ENCODE results near the gene INPP4B.

Gene INPP4B

DNA sequence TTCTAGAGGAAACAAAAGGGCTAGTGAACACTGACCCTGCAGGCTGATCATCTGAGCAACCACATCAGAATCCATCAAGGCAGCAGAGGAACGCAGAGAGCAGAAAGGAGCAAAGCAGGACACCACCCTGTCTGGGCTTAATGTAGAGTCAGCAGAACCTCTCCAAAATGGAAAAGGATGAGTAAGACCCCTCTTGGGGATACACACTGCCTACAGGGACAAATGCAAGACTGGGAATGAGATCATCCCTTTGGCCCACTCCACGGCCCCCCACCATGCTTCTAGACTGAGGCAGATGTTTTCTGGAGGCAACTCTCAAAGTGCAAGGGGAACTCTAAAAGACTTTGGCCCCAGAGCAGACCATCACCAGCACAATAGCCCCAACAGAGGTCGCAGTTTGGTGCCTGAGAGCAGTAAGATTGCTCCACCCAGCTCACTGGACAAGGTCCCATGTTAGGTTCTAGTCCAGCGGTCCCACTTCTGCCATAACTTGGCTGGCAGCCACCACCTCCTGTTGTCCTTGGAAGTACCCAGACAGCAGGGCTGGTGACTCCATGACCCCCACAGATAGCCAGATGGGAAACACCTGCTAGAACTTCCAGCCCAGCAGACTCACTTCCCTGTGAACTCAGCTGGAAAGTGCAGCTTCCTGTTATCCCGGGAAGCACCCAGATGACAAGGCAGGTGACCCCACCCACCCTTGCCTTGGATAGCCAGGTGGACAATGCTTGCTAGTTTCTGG, 372.7 kb downstream of the INPP4B start:
- no peak for DNase-seq (ENCODE audit: low read depth in 2 of 2)

DNA sequence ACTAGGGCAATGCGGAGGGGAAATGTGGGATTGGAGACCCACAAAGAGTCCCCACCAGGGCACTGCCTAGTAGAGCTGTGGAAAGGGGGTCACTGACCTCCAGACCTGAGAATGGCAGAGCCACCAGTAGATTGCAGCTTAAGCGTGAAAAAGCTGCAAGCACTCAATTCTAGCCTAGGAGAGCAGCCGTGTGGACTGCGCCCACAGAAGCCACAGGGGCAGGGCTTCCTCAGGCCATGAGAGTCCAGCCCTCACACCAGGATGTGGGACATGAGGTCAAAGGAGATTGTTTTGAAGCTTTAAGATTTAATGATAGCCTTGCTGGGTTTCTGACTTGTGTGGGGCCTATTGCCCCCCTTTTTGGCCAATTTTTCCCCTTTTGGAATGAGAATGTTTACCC, 379.0 kb downstream of the INPP4B start:
- no peak for DNase-seq (ENCODE audit: low read depth in 2 of 2)

DNA sequence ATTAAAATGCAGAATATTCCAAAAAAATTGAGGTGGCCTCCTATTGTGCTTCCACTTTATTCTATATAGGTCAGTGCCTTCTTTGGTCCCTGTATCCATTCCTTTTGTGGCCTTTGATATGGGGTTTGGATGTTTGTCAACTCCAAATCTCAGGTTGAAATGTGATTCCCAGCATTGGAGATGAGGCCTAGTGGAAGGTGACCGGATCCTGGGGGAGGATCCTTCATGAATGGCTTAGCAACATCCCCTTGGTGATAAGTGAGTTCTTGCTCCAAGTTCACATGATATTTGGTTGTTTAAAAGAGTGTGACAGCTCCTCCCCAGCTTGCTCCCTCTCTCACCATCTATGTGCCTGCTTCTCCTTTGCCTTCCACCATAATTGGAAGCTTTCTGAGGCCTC, 380.6 kb downstream of the INPP4B start:
- DNase-seq (ENCODE audit: low read depth in 2 of 2): no peak

DNA sequence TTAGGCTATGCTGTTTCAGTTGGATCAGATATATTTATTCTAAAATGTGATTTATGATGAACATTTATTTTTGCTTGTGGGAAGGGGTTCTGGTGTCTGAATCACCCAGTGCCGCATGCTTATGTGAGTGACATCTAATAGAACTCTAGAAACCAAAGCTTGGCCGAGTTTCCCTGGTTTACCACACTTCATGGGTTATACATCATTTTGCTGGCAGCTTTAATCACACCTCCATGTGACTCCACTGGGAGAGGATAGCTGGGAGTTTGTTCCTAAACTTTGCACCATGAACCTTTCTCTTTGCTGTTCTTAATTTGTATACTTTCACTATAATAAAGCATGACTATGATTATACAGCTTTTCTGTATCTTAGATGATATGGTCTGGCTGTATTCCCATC, 382.9 kb downstream of the INPP4B start:
- DNase-seq (ENCODE audit: low read depth in 2 of 2): no peak

DNA sequence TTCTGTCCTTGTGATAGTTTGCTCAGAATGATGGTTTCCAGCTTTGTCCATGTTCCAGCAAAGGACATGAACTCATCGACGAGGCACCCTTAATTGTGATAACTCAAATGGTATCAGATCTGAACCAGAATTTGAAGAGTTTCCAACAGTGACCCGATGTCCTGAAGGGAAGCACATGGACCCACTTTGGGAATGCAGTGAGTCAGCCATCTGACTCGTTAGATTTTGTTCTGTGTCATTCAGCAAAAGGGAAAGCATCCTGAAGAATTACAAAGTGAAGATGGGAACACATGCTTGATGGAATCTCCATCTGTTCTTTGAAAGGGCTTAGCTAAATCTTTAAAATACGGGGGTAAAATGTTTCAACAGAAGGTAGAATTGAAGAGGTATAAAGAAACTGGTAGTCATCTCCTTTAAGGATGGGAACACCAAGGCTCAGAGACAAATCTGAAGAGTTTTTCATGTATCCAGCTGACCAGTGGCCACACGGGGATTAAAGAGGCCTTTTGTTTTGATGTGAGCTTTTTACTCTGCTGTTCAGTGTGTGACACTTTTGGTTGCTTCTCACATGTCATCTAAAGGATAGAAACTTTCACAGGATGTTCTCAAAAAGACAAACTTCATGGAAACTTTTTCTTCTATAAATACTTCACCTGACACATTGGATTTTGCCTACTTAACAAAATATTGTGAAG, 393.8 kb downstream of the INPP4B start:
- peak in 1 of 2 experiments; percentile 22 for DNase-seq (ENCODE audit: low read depth in 2 of 2)

DNA sequence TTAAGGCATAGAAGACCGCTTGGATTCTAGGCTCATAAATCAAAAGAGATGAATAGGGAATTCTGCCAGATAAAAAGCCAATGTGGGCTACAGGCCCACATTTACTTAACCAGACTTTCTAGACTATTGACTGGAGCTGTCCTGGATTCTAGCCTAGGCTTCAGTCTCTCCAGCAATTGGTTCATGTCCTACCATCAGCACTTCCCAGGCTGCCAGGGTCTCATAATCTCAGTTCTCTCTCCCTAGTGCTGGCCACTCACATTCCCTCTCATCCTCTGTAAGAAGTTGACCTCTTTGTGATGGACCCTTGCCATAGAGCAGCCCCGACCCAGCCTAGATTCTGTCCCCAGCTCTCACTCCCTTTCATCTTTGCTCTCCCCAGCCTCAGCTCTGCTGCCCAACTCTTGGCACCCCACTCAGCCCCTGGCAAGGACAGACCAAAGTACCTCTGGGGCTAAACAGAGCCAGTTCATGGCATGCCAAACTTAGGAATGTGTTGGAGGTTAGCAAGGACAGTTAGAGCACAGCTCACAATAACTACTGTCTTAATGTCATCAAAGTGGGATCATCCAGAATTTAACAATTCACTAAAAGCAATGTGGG, 396.2 kb downstream of the INPP4B start:
- DNase-seq (ENCODE audit: low read depth in 2 of 2): no peak

DNA sequence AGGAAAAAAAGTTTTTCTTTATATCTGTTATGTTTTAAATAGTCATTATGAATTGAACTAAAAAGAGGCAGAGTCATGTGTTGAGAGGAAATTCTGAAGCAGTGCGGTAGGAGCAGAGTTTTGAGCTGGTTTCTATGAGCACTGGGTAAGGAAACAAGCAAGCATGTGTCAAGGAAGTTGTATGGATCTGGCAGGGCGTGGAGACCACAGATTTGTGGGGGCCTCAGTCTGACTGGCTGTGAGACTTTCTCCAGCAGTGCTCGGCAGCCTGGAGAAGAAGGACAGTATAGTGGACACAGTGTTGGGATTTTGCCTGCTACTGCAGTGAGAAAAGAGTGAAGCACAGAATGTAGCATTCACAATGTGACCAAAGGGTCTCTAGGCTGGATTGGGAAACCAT, 399.1 kb downstream of the INPP4B start:
- DNase-seq (ENCODE audit: low read depth in 2 of 2): no peak

DNA sequence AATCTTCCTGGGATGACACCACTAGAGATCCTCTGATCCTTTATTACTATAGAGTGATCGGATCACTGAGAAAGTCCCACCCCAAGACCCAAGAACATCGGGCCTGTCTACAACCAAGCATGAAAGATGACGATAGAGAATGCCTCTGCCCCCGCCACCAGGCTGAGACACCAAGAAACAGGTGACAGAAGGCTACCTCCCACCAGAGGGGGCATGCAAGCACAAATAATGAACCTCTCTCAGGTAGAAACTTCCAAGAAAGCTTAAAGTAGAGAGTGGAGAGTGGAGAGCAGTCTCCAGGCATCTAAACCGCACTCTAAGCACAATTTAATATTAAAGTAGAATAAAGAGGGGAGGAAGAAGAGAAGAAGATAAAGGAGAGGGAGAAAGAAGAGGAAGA, 402.6 kb downstream of the INPP4B start:
- no peak for DNase-seq (ENCODE audit: low read depth in 2 of 2)

DNA sequence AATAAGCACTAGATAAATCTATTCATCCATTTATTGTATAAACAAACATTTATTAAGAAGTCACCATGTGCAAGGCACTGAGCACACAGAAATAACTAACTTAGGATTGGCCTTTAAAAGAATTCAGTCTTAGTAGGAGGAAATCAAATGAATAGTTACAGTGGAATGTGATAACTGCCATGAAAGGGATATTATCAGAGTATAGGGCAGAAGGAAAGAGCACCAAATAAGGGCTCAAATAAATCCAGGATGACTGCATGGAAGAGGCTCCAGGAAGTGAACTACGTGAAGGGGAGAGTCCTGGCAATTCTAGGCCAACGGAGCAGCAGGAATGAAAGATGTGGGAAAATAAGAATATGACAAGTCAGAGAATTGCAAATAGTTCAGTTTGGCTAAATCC, 406.0 kb downstream of the INPP4B start:
- no peak for DNase-seq (ENCODE audit: low read depth in 2 of 2)

DNA sequence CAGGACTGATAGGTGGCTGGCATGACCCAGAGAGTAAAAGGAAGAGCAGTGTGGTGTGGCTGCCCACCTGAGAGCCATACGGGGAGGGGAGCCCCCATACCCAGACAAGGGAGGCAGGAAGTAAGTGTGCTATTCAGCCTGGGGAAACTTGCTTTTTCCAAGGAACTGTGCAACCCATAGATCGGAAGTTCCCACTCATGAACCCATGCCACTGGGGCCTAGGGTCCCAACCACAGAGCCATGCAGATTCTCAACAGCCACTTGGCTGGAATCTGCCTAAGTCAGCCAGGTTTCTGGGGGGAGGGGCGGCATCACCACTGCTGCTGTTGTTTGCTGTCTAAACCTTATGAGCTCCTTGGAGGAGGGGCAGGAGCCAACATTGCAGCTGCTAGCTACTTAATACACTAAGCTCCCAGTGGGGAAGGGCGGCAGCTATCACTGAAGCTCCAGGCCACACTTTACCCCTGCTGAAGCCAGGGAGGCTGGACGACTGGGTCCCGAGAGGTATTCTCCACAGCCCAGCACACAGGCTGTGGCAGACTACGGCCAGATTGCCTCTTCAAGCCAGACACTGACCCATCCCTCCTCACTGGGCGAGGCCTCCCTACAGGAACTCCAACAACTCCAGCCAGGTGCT, 410.4 kb downstream of the INPP4B start:
- DNase-seq (ENCODE audit: low read depth in 2 of 2): no peak

DNA sequence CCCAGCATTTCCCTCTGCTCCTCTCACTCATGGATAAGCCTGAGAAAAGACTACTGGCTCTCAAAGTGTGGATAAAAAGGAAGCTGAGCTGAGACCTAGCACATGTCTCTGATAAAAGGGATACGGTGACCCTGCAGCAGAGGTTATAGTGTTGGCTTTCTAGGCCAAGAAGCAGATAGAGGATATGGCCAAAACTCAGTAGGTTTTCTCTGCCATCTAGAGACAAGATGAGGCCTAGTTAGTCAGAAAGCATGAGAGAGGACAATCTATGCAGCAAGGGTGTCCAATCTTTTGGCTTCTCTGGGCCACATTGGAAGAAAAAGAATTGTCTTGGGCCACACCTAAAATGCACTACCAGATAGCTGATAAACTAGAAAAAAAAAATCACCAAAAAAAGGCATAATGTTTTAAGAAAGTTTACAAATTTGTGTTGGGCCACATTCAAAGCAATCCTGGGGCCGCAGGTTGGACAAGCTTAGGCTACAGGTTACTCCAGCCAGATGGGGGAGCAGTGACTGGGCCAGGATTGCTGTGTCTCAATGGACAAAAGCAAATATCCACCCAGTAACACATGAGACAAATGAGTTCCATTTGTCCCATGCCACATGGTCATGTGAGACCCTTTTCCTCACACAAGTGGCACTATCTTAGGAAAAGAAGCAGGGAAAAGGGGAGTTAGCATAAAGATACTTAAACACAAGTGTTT, 411.4 kb downstream of the INPP4B start:
- no peak for DNase-seq (ENCODE audit: low read depth in 2 of 2)

DNA sequence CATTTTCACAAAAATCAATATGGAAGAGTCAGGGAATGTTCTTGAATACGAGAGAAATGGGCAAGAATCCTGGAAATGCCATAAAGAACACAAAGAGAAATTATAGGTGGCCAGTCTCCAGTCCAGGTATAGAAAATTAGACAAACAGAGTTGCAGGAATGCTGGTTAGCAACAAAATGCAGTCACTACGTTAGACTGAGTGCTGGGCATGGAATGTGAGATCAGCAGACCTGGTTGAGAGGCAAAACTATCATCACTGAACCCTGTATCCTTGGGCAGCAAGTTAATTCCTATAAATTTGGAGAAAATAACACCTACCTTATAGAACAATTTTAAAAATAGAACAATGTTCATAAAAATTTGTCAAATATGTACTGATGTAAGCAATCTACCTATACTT, 417.4 kb downstream of the INPP4B start:
- DNase-seq (ENCODE audit: low read depth in 2 of 2): no peak

DNA sequence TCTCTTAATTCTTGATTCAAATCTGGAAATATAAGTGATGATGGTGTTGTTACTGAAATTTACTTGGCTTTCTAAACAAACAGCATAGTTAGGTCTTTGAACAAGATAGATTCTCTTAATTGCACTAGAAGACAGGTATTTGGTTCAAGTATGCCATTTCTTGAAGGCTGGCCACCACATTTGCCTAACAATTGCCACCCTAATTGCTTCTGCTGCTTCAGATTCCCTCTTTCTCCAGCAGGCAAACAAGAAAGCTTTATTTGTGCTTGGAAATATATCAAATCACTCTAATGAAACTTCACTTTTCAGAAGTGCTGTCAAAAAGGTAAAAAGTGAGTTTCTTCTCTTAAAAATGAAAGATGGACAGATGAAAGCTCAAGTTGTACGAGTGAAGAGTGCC, 418.6 kb downstream of the INPP4B start:
- DNase-seq (ENCODE audit: low read depth in 2 of 2): no peak

DNA sequence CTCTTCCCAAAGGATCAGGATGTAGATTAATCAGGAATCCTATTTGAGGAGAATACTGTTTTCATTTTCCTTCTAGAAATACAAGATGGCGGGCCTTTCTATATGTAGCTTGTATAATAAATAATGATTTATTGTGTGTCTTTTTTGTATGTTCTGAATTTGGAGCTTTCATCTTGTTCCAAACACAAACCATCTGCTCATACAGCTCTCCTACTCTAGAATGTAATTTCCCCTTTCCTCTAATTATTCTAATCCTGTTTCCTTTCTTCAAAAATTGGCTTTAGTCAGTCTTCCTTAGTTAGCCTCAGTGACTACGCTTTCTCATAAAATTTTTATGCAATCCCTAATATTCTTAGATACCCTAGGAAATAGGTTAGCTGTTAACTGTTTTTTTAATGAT, 422.2 kb downstream of the INPP4B start:
- DNase-seq (ENCODE audit: low read depth in 2 of 2): no peak

DNA sequence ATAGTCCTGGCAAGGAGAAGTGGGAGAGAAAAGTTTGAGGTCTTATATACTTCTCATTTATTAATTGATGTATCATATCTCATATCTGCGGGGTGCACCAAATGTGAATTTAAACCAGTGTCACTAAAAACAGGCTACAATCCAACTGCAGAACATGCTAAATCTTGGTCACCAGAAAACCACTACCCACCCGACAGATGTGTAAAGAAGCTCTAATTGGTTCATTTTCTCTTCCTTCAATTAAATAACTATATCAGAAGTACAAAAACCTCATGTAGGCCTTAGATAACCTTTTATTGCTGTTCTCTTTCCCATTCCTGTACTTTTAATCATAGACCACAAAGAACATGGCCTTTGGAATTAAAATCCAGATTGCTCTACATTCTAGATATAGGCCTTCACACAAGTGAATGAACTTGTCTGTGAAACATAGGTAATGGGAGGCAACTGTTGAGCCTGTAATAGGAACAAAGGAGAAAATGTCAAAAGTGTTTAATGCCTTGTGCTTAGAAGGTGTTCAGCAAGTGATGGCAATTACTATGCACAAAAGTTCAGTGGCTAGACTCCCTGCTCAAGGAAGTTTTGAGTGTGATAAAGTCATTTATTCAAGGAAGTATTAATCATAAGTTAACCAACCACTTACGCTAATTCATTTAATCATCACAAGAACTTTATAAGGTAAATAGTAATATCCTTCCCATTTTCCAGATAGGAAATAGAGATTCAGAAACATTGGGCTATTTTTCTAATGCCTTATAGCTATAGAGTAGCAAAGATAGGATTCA, 425.6 kb downstream of the INPP4B start:
- no peak for DNase-seq (ENCODE audit: low read depth in 2 of 2)

DNA sequence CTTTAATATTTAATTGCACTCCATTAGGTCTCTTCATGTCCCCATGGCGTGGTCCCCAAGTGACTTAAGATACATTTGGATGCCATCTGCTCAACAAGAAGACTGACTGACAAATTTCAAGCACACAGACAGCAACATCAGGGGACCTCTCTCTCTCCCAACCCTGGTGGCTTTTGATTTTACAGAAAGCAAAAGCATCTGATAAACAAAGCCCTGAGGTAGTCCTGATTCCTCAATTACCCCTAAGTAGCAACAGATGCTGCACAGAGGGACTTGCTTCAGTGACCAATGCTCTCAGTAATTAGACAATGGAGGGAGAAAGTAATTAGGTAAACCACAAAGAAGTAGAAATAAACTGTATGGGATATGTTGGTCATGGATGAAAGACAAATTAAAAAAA, 426.4 kb downstream of the INPP4B start:
- no peak for DNase-seq (ENCODE audit: low read depth in 2 of 2)

DNA sequence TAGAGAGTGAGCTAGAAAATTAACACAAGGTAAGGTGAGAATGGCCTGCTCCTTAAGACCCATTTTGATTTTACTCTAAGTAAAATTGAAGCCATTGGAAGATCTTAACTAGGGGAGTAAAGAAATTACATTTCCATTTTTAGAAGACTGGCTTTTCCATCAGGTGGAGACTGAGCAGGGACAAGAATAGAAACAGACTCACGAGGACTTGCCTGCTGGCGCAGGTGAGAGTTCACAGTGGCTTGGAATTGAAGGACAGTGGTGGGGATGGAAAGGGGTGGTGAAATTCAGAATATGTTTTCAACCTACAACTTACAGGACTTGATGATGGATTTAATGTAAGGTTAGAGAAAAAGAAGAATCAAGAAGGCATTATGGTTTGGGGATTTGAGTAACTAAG, 427.4 kb downstream of the INPP4B start:
- DNase-seq (ENCODE audit: low read depth in 2 of 2): no peak

DNA sequence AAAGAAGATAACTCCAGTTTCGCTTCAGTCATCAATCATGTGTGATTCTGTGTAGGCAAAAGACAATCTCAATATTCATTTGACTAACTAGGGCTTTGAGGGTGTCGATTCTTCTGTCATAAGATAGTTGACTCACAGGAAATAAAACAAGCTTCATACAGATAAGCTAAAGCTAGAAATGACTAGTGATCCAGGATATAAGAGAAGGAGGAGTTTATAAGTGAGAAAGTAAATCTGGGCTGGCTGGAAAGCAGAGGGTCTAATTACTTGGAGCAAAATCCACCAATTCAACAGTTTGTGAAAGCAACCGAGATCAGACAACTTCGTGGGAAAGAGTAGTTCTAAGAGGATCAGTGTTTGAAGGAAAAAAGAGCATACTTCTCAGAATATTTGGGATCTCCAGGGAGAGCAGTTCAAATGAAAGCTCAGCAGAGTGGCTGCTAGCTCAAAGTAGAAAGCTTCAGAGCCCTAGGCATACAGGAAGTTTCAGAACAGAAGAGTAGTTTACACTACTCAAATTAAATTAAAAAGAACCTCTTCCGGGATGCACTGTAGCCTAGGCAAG, 429.3 kb downstream of the INPP4B start:
- DNase-seq (ENCODE audit: low read depth in 2 of 2): no peak

DNA sequence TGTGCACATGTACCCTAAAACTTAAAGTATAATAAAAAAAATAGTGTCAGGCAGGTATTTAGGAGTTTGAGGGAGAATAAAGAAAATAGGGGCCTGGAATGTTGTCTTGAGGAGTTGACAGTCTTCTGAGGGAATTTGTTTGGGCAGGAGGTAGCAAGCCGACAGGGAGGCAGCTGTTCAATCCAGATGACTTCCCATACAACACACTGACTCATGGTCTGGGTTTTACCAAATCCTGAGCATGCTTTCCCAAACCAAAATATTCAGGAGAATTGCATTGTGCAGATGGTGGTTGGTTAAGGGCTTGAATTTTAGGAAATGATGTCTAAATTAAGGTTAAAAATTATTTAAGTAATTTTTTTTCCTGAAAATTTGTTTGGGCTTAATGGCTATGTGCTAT, 430.0 kb downstream of the INPP4B start:
- DNase-seq (ENCODE audit: low read depth in 2 of 2): no peak

DNA sequence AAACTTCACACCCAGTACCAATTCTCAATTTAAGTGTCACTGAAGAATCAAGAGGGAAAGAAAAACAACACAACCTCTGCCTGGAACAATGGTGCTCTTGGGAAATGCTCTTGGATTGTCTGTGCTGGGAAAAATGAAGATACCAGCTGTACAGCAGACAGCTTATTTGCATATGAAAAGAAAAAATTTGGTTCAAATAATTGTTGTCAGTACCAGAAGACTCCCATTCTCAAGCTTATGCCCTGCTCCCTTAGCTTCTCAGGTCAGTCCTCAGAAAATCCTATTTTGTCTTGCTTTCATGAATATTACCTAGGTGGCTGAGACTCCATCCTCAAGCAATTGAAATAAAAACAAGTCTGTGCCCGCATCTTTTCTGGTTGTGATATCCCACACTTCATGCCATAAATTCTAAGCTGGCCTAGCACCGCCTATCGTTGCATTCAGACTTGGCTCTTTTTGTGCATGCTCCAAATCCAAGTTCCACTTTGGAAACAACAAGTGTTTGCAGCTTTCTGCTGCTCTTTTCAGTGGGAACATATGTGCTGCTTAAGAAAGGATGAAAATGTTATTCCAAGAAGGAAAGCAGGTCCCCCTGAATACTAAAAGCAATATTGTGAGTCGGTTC, 431.6 kb downstream of the INPP4B start:
- no peak for DNase-seq (ENCODE audit: low read depth in 2 of 2)

DNA sequence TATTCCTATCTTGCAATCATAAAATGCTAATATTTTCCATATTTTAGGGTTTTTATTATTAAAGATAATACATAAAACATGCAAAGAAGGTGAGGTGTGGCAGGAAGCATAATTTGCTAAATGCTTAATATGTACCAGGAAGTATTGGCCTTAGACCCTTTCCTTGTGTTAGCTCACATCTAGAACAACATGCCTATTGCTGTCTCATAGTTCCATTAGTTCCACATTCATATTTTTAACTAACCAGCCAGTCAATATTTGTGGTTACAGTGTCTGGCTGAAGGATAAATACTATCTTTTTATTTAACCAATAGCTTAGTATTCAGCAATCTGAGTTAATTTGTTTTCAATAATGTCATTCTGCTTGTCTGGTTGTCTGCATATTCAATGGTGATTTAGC, 432.6 kb downstream of the INPP4B start:
- DNase-seq (ENCODE audit: low read depth in 2 of 2): no peak

Measured in fibroblast of skin of left biceps (primary cell).